KOPT-K1 (cell line): Measurements from ENCODE around the gene TARDBP.
"Not testable (repeated sequence)": the region's sequence is repeated elsewhere in the genome, so short reads cannot be mapped to it uniquely, and the experiment has no call there.

ENCODE experiments used
- H3K27ac ChIP-seq: fragments of 200-600 bp; sonication (generic); 2 replicates; pipeline ENCODE4 v1.5.1; 2016; ENCODE audit warnings: antibody characterized with exemption, mild to moderate bottlenecking, low read depth, low read length; ENCODE audit not compliant: poor library complexity, severe bottlenecking
- H3K36me3 ChIP-seq: fragments of 200-600 bp; sonication (generic); 2 replicates; pipeline ENCODE4 v1.5.1; 2017; ENCODE audit warnings: antibody characterized with exemption, mild to moderate bottlenecking, low read length, moderate library complexity; ENCODE audit not compliant: insufficient read depth
- H3K9me3 ChIP-seq: fragments of 200-600 bp; sonication (generic); 2 replicates; pipeline ENCODE4 v1.5.1; 2017; ENCODE audit warnings: antibody characterized with exemption, low read length, mild to moderate bottlenecking; ENCODE audit not compliant: insufficient read depth, poor library complexity, severe bottlenecking

The TARDBP gene

DNA sequence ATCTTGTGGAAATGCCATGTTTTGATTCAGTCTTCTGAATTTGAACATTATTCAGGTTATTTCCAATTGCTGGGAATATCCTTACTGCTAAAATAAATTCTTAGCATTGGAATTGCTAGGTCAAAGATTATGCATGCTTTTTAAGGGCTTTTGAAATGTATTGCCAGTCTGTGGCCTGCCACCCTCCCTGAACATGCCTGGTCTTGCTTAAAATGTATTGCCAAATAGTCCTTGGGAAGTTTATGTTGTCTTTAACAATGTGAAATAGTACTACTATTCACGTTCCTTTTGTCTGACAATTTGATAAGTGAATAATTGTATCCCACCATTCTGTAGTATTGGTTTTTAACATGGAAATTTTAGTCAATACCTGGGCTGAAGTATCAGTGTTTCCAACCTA lies 13.6 kb downstream of the TARDBP start:
- Histone ChIP-seq H3K36me3 (peaks cover 84% of the 10 kb centered on the region), H3K27ac (no peak overlapping the region), H3K9me3 (no peaks in the 10 kb centered on the region)

DNA sequence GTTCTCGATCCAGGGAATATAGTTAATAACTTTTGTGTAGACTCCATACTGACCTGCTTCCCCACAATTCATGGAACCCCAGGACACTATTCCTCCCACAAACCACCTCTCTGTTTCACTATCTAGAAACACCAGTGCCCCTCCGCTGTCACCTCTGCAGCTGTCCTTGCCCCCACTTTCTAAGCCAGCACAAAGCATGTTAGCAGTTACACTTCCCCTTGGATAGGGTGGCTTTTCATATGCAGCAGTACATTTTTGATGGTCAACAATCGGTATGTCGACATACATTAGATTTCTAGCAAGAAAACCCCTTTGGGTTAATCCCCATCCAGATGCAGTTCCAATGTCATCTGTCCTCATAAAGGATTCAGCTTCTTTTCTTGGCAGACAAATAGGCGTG lies 14.4 kb downstream of the TARDBP start:
- H3K36me3 ChIP-seq: peaks cover 75% of the 10 kb centered on the region
- no peaks in the 10 kb centered on the region for H3K9me3 ChIP-seq
- H3K27ac ChIP-seq: no peak overlapping the region

DNA sequence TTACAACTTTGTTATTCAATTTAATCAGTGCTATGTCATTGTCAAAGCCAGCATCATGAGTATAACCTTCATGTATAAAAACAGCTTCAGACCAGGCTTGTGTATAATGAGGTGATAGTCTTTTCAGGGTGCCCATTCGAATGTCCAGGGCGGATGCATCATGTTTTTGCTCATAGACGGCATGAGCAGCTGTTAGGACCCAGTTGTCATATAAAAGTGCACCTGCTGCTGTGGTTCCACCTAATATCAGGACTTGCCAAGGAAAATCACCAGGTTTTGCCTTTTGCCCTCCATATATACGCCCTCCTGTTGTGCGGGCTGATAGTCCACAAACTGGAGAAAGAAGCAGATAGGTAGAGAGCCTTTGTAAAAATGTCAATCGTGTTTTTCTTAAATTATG lies 14.9 kb downstream of the TARDBP start:
- peaks cover 71% of the 10 kb centered on the region for H3K36me3 ChIP-seq

DNA sequence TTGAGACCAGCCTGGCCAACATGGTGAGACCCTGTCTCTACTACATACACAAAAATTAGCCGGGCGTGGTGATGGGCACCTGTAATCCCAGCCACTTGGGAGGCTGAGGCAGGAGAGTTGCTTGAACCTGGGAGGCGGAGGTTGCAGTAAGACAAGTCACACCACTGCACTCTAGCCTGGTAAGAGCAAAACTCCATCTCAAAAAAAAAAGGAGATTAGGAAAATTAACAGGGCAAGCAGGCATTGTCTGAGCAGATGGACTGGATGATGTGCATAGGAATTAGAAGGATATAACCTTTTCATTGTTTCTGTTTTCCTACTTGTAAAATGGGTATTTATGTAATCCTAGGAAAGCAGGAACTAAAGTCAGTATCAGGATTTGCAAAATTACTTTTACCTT lies 15.6 kb downstream of the TARDBP start:
- H3K36me3 ChIP-seq: peaks cover 64% of the 10 kb centered on the region
- H3K9me3 ChIP-seq: no peaks in the 10 kb centered on the region
- no peak overlapping the region for H3K27ac ChIP-seq

More for the DNA sequence above, 14.9 kb downstream of the TARDBP start:
- H3K27ac ChIP-seq: no peak overlapping the region
- H3K9me3 ChIP-seq: no peaks in the 10 kb centered on the region

DNA sequence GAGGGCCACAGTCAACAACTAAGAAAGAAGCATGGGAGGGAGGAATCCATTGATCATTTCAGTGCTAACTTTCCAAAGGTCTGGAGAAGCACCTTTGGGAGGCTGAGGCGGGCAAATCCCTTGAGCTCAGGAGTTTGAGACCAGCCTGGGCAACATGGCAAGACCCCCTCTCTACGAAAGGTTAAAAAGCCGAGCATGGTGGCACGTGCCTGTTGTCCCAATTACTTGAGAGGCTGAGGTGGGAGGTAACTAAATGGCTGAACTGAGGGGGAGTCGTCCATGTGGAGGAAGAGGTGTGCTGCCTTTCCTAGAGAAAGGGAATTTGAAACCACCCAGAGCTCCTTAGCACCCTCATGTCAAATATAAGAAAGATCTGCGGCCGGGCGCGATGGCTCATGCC lies 18.4 kb downstream of the TARDBP start:
- Histone ChIP-seq H3K9me3 (no peaks in the 10 kb centered on the region), H3K36me3 (peaks cover 36% of the 10 kb centered on the region), H3K27ac (no peak overlapping the region)

DNA sequence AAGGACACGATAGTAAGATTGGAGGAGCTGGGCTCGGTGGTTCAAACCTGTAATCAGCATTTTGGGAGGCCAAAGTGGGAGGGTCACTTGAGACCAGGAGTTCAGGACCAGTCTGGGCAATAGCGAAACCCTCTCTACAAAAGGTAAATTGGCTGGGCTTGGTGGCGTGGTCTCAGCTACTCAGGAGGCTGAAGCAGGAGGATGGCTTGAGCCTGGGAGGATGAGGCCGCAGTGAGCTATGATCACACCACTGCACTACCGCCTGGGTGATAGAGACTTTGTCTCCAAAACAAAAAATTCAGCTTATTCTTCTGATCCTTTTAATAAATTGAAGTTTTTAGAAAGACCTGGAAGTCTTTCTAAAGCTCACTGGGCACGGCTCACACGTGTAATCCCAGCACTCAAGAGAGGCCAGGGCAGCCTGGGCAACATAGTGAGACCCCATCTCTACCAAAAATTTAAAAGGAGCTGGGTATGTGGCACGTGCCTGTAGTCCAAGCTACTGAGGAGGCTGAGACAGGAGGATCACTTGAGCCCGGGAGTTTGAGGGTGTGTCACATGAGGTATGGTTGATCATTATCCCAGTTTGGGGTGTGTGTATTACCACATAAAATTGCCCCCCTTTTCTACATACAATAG lies 19.3 kb downstream of the TARDBP start:
- H3K9me3 ChIP-seq: no peaks in the 10 kb centered on the region
- no peak overlapping the region for H3K27ac ChIP-seq

DNA sequence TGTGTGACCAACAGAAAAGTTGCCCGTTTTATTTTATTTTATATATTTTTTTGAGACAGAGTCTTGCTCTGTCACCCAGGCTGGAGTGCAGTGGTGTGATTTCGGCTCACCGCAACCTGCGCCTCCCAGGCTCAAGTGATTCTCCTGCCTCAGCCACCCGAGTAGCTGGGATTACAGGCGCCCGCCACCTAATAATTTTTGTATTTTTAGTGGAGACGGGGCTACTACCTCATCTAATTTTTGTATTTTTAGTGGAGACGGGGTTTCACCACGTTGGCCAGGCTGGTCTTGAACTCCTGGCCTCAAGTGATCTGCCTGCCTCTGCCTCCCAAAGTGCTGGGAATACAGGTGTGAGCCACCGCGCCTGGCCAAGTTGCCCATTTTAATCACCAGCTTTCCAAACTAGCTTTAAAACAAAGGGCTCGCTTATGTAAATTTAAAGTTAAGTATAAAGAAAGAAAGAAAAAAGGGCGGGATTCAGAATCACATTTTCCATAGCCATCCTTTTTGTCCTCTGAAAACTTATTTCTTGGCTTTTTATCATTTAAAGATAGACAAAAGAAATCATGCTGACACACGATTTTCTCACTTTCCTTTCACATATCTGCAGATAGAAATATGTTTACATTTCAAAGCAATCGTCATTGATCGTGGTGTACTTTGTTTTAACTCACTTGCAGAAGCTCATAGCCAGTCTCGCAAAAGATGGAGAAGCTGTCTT lies 24.7 kb downstream of the TARDBP start:
- H3K27ac ChIP-seq, H3K9me3 ChIP-seq, H3K36me3 ChIP-seq: not testable (repeated sequence)

More for the DNA sequence above, 19.3 kb downstream of the TARDBP start:
- H3K36me3 ChIP-seq: peaks cover 27% of the 10 kb centered on the region

DNA sequence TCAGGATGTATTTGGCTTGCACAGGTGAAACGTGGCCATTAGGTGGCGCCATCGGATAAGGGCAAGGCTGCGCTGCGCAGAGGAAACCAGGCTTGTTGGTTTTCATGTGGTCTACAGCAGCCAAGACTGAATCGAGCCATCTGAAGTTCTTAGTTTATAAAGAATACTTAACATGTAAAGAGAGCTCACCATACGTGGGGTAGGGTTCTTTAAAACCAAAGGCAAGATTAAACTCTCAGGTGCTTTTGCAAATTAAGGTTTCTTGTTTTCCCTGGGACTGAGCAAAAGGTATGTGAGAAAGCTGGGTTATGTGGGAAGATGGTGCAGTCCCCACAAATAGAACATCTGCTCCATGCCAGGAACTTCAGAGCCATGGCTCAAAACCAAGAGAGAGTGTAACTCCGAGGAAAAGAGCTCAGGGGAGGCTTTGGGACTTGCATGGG lies 25.3 kb downstream of the TARDBP start:
- no peaks in the 10 kb centered on the region for H3K36me3 ChIP-seq
- no peaks in the 10 kb centered on the region for H3K9me3 ChIP-seq
- H3K27ac ChIP-seq: no peak overlapping the region

DNA sequence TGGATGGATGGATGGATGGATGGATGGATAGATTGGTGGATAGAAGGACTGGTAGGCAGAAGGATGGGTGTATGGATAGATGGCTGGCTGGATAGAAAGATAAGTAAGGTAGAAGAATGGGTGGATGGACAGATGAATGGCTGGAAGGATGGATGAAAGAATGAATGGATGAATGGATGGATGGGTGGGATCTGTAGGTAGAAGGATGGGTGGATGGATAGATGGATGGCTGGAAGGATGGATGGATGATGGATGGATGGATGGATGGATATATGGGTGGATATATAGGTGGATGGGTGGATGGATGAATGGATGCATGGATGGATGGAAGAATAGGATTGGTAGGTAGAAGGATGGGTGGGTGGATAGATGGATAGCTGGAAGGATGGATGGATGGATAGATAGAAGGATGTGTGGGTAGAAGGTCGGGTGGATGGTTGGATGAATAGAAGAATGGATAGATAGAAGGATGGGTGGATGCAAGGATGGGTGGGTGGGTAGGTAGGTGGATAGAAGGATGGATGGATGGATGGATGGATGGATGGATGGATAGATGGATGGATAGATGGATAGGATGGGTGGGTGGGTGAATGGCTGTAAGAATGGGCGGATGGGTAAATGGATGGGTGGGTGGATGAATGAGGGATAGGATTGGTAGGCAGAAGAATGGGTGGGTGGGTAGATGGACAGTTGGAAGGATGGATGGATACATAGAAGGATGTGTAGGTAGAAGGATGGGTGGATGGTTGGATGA lies 27.1 kb downstream of the TARDBP start:
- H3K9me3 ChIP-seq: no peaks in the 10 kb centered on the region
- H3K27ac ChIP-seq: no peak overlapping the region
- no peaks in the 10 kb centered on the region for H3K36me3 ChIP-seq

DNA sequence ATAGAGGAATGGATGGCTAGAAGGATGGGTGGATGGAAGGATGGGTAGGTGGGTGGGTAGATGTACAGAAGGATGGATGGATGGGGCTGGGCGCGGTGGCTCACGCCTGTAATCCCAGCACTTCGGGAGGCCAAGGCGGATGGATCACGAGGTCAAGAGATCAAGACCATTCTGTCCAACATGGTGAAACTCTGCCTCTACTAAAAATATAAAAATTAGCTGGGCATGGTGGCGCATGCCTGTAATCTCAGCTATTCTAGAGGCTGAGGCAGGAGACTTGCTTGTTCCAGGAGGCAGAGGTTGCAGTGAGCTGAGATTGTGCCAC lies 27.6 kb downstream of the TARDBP start:
- not testable (repeated sequence) for H3K27ac ChIP-seq, H3K36me3 ChIP-seq, H3K9me3 ChIP-seq

DNA sequence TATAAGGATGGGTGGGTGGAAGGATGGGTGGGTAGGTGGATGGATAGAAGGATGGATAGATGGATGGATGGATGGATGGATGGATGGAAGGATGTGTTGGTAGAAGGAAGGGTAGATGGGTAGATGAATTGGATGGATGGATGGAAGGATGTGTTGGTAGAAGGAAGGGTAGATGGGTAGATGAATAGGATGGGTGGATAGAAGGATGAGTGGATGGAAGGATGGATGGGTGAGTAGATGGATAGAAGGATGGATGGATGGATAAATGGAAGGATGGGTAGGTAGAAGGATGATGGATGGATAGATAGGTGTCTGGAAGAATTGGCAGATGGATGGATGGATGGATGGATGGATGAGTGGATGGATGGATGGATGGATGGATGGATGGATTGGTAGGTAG lies 28.6 kb downstream of the TARDBP start:
- Histone ChIP-seq H3K9me3 (no peaks in the 10 kb centered on the region), H3K36me3 (no peaks in the 10 kb centered on the region), H3K27ac (no peak overlapping the region)

DNA sequence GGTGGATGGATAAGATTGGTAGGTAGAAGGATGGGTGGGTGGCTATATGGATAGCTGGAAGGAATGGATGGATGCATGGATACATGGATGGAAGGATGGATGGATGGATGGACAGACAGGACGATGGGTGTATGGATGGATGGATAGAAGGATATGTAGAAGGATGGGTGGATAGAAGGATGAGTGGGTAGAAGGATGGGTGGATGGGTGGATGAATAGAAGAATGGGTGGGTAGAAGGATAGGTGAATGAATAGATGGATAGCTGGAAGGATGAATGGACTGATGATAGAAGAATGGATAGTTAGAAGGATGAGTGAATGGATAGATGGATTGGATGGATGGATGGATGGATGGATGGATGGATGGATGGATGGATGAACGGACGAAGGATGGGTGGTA lies 29.6 kb downstream of the TARDBP start:
- Histone ChIP-seq H3K27ac (no peak overlapping the region), H3K36me3 (no peaks in the 10 kb centered on the region), H3K9me3 (no peaks in the 10 kb centered on the region)

DNA sequence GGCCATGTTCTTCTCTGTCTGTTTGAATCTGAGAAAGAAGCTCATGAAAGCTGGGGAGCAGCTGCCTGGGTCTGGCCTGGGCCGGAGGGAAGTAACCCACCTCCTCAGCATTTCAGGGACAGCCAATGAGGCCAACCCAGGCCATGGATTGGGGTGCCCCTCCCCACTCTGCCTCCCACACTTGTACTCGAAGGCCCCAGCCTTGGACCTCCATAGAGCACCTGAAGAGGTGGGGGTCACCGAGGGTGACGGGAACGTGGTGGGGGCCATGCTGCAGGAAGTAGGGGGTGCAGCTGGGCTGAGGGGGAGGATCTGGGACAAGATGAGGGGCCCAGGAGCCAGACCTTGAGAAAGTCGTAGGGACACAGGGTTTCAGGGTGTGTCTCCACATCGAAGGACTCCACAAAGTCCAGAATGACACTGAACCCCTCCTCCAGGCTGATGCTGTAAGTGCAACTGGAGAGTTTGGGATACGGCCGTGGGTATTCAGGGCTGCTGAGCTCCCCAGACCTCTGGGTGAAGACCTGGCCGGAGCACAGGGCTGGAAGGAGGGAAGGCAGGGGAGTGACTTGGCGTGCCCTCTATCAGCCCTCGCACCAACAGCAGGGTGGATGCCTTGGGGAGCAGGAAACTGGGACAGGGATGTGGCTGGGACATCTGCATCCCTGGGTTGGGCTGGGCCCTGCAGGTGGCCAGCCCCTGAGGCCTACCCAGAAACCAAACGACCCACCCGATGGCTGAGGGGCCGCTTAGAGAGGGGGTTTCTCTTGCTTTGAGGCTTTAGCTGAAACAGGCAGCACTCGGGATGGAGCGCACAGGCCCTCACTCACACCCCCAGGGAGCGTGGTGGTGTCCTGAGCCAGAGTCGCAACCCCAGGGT lies 30.8 kb downstream of the TARDBP start:
- no peaks in the 10 kb centered on the region for H3K9me3 ChIP-seq
- no peak overlapping the region for H3K27ac ChIP-seq
- no peaks in the 10 kb centered on the region for H3K36me3 ChIP-seq

DNA sequence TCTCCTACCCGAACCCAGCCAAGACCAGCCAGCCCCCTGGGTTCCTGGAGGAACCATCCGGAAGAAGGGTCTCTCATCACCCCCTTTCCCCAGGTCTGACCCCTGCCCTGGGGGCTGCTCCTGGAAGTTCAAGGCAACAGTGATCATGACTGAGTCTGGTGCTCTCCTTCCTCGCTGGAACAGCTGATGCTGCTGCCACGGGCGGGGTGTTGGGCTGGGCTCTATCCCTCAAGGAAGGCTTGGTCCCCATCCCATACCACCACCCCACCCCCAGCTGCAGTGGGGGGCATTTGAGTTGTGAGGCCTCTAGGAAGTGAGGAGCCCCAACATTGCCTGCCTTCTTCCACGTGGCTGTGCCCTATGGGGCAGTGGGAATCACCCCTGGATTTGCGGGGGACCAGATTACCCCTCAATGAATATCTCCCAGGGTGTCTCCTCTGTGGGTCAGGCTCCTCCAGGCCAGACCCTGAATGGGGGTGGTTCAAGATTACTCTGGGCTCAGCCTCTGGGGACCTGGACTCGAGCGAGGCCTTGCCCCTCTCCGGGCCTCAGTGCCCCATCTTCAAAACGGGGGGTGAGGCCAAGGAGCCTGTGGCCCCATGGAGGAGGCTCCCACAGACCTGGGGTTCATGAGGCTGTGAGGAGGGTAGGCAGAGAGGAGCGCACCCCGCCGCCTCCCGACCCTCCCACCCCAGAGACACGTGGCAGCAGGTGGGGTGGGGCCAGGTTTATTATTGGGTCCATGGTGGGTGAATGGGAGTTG lies 31.8 kb downstream of the TARDBP start:
- Histone ChIP-seq H3K9me3 (no peaks in the 10 kb centered on the region), H3K27ac (no peak overlapping the region), H3K36me3 (no peaks in the 10 kb centered on the region)
